ENCODE data around the gene GNL3L.

DNA sequence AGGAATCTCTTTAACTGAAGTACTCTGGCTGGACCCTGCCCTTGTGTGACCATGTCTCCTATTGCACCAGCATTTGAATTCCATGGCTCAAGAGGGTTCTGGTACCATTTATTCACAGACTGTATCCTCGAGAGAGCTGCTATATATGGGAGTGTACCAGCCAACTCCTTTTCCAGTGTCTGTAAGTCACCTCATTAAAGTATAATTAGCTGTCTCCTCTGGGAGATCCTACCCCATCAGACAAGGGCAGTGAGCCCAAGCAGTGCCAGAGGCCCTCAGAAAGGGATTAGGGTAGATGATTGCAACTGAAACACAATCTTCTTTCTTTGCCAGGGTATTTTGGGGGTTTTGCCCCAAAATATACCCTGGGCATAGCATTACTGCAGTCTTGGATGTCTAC lies 31.6 kb downstream of the GNL3L start:
- TF ChIP-seq, protein P1, sequence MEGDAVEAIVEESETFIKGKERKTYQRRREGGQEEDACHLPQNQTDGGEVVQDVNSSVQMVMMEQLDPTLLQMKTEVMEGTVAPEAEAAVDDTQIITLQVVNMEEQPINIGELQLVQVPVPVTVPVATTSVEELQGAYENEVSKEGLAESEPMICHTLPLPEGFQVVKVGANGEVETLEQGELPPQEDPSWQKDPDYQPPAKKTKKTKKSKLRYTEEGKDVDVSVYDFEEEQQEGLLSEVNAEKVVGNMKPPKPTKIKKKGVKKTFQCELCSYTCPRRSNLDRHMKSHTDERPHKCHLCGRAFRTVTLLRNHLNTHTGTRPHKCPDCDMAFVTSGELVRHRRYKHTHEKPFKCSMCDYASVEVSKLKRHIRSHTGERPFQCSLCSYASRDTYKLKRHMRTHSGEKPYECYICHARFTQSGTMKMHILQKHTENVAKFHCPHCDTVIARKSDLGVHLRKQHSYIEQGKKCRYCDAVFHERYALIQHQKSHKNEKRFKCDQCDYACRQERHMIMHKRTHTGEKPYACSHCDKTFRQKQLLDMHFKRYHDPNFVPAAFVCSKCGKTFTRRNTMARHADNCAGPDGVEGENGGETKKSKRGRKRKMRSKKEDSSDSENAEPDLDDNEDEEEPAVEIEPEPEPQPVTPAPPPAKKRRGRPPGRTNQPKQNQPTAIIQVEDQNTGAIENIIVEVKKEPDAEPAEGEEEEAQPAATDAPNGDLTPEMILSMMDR (IDR thresholded peaks at IDR 0.05) = no peak
- TF ChIP-seq EP300 (IDR thresholded peaks at IDR 0.05) (no peak), POLR2AphosphoS5 (IDR thresholded peaks at IDR 0.05) (no peak)
